Mucosa of descending colon (tissue), 3 donors: ENCODE results near the gene IQCM. TPM values are rescaled to one million over a fixed set of nuclear protein-coding genes. Genes with fewer than 3 reads are reported as not detected.

Source experiments
- ATAC-seq: fragments of 200-7000 bp; cut with Tn5 transposase; one replicate; pipeline ENCODE4 v1.9.1; 2020; ENCODE audit warnings: mild to moderate bottlenecking, moderate library complexity
- DNase-seq, 3 donors: peaks; one replicate each; pipeline ENCODE4 v3.0.0-alpha.2; 2020
- H3K36me3 ChIP-seq: fragments of 200-600 bp; one replicate; pipeline ENCODE4 v1.8.0; 2021; ENCODE audit warnings: low read depth, mild to moderate bottlenecking
- H3K4me1 ChIP-seq: fragments of 200-600 bp; one replicate; pipeline ENCODE4 v1.8.0; 2021; ENCODE audit warnings: low read depth, mild to moderate bottlenecking
- H3K4me3 ChIP-seq: fragments of 200-600 bp; one replicate; pipeline ENCODE4 v1.8.0; 2021; ENCODE audit warnings: mild to moderate bottlenecking
- H3K9me3 ChIP-seq: fragments of 200-600 bp; one replicate; pipeline ENCODE4 v1.8.0; 2021; ENCODE audit warnings: mild to moderate bottlenecking
- intact Hi-C, 2 donors: fragments of 100-400 bp; cut with DNase I in 1 of 2; cut with micrococcal nuclease in 1 of 2; formaldehyde crosslinking; loops; one replicate each; pipeline versions ENCODE4 v1.11.0 to v1.11.1; 2022; cut with DNase I, micrococcal nuclease
- total RNA-seq, 3 donors: library from RNA; stranded (reverse); fragmentation: NEBNext Ultra II Directional in 2 of 3; extraction: Animal tissue kit (Norgen Biotek cat#: 25700) in 2 of 3; gene quantifications; one replicate each; pipeline versions ENCODE4 v1.2.1 to v1.2.4, GENCODE V29; 2021 to 2023
- TF ChIP-seq, protein P1 (sequence below): fragments of 200-600 bp; IDR thresholded peaks from one replicate; pipeline ENCODE4 v1.8.0; 2022; ENCODE audit warnings: antibody characterized with exemption, mild to moderate bottlenecking
- donor health status: DM: no; HTN: no; CAD: no; lungs with moderate emphysema.
- donor health status: DM: no; HTN: no; CAD: no.
- donor health status: DM: no; HTN: yes; CAD: no.

The IQCM gene
- total RNA-seq, 3 donors from 2014 or later: 3.0 to 16.8 (median 5.2) TPM

- DNase-seq (no peak), ATAC-seq (no peak)
- no peaks in the 10 kb centered on the region for H3K4me1 ChIP-seq
- no peak overlapping the region for H3K4me3 ChIP-seq
- no peaks in the 10 kb centered on the region for H3K36me3 ChIP-seq
- intact Hi-C loops: no loop called here
- TF ChIP-seq, protein P1, sequence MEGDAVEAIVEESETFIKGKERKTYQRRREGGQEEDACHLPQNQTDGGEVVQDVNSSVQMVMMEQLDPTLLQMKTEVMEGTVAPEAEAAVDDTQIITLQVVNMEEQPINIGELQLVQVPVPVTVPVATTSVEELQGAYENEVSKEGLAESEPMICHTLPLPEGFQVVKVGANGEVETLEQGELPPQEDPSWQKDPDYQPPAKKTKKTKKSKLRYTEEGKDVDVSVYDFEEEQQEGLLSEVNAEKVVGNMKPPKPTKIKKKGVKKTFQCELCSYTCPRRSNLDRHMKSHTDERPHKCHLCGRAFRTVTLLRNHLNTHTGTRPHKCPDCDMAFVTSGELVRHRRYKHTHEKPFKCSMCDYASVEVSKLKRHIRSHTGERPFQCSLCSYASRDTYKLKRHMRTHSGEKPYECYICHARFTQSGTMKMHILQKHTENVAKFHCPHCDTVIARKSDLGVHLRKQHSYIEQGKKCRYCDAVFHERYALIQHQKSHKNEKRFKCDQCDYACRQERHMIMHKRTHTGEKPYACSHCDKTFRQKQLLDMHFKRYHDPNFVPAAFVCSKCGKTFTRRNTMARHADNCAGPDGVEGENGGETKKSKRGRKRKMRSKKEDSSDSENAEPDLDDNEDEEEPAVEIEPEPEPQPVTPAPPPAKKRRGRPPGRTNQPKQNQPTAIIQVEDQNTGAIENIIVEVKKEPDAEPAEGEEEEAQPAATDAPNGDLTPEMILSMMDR: no peak
- no peaks in the 10 kb centered on the region for H3K9me3 ChIP-seq
These were observed 259.8 kb downstream of the IQCM start for GRCh38 chr4:149555799-149556198.

DNA sequence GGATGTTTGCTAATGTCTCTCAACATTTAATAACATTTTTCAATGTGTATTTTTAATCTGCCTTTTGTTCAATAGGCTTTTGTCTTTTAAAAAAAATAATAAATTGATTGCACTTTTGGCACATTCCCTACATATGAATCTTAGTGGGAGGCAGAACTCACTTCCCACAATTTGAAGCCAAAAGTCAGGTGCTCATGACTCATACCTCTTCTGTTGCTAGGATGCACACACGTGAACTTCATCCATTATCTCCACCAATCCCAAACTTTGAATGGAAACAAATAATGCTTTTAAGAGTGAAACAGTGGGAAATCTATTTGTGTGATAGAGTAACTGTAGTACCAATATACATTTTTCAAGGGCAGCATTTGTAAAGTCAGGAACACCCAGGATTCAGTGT is 260.5 kb downstream of the IQCM start:
- intact Hi-C loops: no loop called here
- no peak overlapping the region for H3K4me3 ChIP-seq
- DNase-seq (no peak), ATAC-seq (no peak)
- TF ChIP-seq, protein P1: no peak
- no peaks in the 10 kb centered on the region for H3K4me1 ChIP-seq
- H3K36me3 ChIP-seq: no peaks in the 10 kb centered on the region
- no peaks in the 10 kb centered on the region for H3K9me3 ChIP-seq

DNA sequence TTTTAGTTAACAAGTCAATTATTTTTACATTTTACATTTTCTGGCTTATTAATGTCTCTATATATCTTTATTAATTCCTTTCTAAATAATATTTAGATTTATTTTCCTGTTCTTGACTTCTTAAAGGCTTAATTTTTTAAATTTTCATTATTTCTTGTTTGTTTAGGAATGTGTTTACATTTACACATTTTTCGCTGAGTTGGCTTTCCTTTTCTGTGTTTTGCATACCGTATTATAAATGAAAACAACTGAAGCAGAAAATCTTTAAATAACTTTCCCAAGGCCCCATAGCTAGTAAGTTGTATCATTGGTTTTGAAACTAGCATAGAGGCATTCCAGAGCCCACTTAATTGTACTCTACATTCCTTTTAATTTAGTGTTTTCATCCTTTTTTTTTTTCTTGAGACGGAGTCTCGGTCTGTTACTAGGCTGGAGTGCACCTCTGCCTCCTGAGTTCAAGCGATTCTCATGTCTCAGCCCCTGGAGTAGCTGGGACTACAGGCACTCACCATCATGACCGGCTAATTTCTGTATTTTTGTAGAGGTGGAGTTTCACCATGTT is 261.6 kb downstream of the IQCM start:
- no peak for ATAC-seq
- intact Hi-C loops: no loop called here
- no peak for DNase-seq
- no peak overlapping the region for H3K4me3 ChIP-seq
- H3K4me1 ChIP-seq: no peaks in the 10 kb centered on the region
- TF ChIP-seq, protein P1: no peak
- H3K9me3 ChIP-seq: no peaks in the 10 kb centered on the region
- H3K36me3 ChIP-seq: no peaks in the 10 kb centered on the region

GRCh38 chr4:149552601-149553000 is 263.0 kb downstream of the IQCM start:
- Histone ChIP-seq H3K9me3 (no peaks in the 10 kb centered on the region), H3K4me3 (no peak overlapping the region), H3K36me3 (no peaks in the 10 kb centered on the region), H3K4me1 (no peaks in the 10 kb centered on the region)
- intact Hi-C loops: no loop called here
- DNase-seq (no peak), ATAC-seq (no peak)
- TF ChIP-seq, protein P1: no peak

DNA sequence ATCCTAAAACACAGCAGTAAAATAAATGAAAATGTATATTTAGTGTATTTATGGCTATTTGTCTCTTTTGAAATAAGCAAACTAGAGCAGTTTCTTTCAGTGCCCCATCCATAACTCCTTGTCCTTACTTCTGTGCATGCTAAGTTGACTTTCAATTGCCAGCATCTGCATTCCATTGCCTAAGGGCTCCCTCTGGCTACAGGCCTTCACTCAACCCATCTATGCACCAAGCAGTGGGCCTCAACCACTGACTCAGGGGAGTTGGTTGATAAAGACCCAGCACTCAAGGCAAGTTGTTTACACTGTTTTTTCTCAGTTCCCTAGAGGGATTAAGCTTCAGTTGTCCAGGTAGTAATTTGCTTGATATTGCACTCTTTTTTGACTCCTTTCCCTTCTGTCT is 265.7 kb downstream of the IQCM start:
- ATAC-seq: no peak
- Histone ChIP-seq H3K4me3 (no peak overlapping the region), H3K4me1 (no peaks in the 10 kb centered on the region), H3K9me3 (no peaks in the 10 kb centered on the region), H3K36me3 (no peaks in the 10 kb centered on the region)
- TF ChIP-seq, protein P1: no peak
- intact Hi-C loops: no loop called here
- DNase-seq: peak in 1 of 3 donors; percentile 2

DNA sequence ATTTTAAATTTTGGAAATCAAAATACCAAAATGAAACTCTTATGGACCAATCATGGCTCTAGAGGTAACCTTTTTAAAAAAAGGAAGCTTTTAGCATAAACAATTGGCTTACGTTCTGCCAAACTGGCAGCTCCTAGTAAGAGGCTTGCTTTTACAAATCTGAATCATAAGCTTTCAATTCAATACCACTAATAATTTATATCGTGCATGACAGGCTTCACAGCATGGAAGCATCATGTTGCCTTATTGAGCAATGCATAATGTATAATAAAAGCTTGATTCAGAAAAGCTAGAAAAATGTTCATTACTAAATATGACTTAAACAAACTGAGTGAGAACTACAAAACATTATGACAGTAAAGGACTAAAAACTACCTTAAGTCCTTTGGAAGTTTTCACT is 280.9 kb downstream of the IQCM start:
- peaks cover 13% of the 10 kb centered on the region for H3K9me3 ChIP-seq
- H3K4me1 ChIP-seq: no peaks in the 10 kb centered on the region
- no peak overlapping the region for H3K4me3 ChIP-seq
- DNase-seq: no peak
- no peak for ATAC-seq
- intact Hi-C loops: no loop called here
- TF ChIP-seq, protein P1: no peak
- H3K36me3 ChIP-seq: no peaks in the 10 kb centered on the region
